ENCODE data around the gene PLCXD1.
"Not testable (repeated sequence)": the region's sequence is repeated elsewhere in the genome, so short reads cannot be mapped to it uniquely, and the experiment has no call there.

The PLCXD1 gene

DNA sequence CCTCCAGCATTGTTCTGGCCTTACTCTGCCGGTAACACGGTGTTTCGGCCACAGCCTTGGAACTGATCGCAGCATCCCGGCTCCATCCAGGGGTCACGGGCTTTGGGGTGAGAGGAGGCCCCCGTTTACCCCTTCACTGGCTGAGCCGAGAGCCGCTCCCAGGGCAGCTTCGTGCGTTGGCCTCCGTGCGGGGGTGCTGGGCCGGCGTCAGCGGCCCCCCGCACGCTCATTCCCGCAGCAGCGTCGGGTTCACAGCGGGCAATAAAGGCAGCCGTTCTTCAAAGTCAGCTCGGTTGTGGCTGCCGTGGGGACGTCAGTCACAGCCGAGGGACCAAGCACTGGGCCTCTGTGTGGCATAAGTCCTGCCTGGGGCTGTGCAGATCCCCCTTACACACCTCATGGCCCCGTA is 25.3 kb upstream of the PLCXD1 start:
- no peak overlapping the region for H3K27ac ChIP-seq (ENCODE audit: low read depth, low read length)

DNA sequence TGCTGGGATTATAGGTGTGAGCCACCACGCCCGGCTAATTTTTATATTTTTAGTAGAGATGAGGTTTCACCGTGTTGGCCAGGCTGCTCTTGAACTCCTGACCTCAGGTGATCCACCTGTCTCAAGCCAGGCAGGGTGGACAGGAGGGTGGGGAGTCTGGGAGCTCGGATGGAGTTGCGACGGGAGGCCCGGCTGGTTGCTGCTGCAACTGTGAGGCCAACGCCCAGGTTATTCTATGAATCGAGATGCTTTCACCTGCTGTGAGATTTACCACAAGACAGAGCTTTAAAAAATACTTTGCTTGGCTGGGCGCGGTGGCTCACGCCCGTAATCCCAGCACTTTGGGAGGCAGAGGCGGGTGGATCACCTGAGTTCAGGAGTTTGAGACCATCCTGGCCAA is 24.1 kb upstream of the PLCXD1 start:
- not testable (repeated sequence) for H3K4me1 ChIP-seq (ENCODE audit: insufficient read depth, low read length); H3K27ac ChIP-seq (ENCODE audit: low read depth, low read length); H3K36me3 ChIP-seq (ENCODE audit: insufficient read depth, low read length); H3K9me3 ChIP-seq (ENCODE audit: low read length); H3K9ac ChIP-seq (ENCODE audit: low read length); H3K4me3 ChIP-seq (ENCODE audit: low read depth in 1 of 2, low read length in 2 of 2)
- peaks cover 0 to 11% of the 10 kb centered on the region in 2 donors for H3K27me3 ChIP-seq (ENCODE audit: control insufficient read depth in 1 of 2, insufficient read depth in 2 of 2, low read length in 2 of 2)

More for the DNA sequence above, 25.3 kb upstream of the PLCXD1 start:
- Histone ChIP-seq H3K4me3 (ENCODE audit: low read depth in 1 of 2, low read length in 2 of 2) (no peak overlapping the region), H3K9me3 (ENCODE audit: low read length) (no peaks in the 10 kb centered on the region), H3K36me3 (ENCODE audit: insufficient read depth, low read length) (no peaks in the 10 kb centered on the region), H3K27me3 (ENCODE audit: control insufficient read depth in 1 of 2, insufficient read depth in 2 of 2, low read length in 2 of 2) (peaks cover 0 to 11% of the 10 kb centered on the region in 2 donors), H3K9ac (ENCODE audit: low read length) (no peak overlapping the region), H3K4me1 (ENCODE audit: insufficient read depth, low read length) (no peaks in the 10 kb centered on the region)

DNA sequence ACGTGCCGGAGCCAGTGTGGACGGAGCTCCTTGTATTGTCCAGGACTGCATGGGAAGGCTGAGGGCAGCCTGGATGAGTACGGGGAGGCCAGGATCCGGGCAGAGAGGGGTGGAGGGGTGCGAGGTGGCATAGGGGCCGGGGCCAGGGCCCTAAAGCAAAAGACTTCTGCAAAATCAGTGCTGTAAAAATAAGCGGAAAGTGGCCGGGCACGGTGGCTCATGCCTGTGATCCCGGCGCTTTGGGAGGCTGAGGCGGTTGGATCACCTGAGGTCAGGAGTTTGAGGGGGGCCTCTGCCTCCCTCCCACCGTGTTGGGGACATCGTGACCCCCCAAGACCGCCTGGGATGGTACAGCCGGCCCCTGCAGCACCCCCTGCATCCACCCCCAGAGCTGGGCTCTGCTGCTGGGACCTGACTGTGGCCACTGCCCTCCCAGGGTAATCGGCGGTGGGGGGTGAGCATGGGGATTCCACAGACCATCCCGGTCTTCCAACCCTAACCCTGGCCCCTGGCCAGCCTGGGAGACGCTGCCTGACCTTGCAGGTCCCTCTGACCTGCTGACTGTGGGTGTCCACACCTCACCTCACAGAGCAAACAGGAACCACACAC is 23.4 kb upstream of the PLCXD1 start:
- peaks cover 0 to 11% of the 10 kb centered on the region in 2 donors for H3K27me3 ChIP-seq (ENCODE audit: control insufficient read depth in 1 of 2, insufficient read depth in 2 of 2, low read length in 2 of 2)
- no peak overlapping the region for H3K4me3 ChIP-seq (ENCODE audit: low read depth in 1 of 2, low read length in 2 of 2)
- H3K9ac ChIP-seq (ENCODE audit: low read length), result no peak overlapping the region
- no peak overlapping the region for H3K27ac ChIP-seq (ENCODE audit: low read depth, low read length)
- no peaks in the 10 kb centered on the region for H3K9me3 ChIP-seq (ENCODE audit: low read length)
- no peaks in the 10 kb centered on the region for H3K36me3 ChIP-seq (ENCODE audit: insufficient read depth, low read length)
- H3K4me1 ChIP-seq (ENCODE audit: insufficient read depth, low read length), result no peaks in the 10 kb centered on the region

DNA sequence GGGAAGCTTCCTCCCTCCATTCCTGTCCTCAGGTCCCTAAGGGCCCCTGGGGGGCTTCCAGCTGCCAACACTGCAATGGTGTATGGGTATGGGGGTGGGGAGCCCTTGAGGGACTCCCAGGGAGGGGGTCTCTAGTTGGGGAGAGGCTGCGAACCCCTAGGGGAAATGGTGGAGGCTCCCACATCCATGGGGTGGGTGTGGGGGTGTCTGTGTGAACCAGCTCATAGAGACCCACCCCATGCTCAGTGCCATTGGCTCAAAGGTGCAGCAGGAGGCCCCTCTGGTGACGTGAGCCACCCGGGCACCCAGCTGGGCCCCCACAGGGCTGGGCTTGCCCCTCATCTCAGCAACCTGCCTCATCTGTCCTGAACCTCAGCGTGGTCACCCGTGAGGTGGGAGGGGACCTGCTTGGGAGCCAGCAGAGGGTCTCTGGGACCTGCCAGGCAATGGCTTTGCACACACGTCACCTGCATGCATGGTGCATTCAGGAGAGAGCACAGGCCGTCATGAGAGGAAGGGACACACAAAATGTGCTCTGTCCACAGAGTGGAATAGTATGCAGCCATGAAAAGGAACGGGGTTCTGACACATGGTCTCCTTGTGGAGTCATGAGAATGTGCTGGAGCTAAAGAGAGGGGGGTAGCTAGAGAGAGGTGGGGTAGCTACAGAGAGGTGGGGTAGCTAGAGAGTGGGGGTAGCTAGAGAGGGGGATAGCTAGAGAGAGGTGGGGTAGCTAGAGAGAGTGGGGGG is 22.7 kb upstream of the PLCXD1 start:
- H3K9me3 ChIP-seq (ENCODE audit: low read length), result no peaks in the 10 kb centered on the region
- no peaks in the 10 kb centered on the region for H3K4me1 ChIP-seq (ENCODE audit: insufficient read depth, low read length)
- no peak overlapping the region for H3K27ac ChIP-seq (ENCODE audit: low read depth, low read length)
- H3K4me3 ChIP-seq (ENCODE audit: low read depth in 1 of 2, low read length in 2 of 2), result no peak overlapping the region
- H3K36me3 ChIP-seq (ENCODE audit: insufficient read depth, low read length), result no peaks in the 10 kb centered on the region
- no peak overlapping the region for H3K9ac ChIP-seq (ENCODE audit: low read length)
- peaks cover 0 to 11% of the 10 kb centered on the region in 2 donors for H3K27me3 ChIP-seq (ENCODE audit: control insufficient read depth in 1 of 2, insufficient read depth in 2 of 2, low read length in 2 of 2)

DNA sequence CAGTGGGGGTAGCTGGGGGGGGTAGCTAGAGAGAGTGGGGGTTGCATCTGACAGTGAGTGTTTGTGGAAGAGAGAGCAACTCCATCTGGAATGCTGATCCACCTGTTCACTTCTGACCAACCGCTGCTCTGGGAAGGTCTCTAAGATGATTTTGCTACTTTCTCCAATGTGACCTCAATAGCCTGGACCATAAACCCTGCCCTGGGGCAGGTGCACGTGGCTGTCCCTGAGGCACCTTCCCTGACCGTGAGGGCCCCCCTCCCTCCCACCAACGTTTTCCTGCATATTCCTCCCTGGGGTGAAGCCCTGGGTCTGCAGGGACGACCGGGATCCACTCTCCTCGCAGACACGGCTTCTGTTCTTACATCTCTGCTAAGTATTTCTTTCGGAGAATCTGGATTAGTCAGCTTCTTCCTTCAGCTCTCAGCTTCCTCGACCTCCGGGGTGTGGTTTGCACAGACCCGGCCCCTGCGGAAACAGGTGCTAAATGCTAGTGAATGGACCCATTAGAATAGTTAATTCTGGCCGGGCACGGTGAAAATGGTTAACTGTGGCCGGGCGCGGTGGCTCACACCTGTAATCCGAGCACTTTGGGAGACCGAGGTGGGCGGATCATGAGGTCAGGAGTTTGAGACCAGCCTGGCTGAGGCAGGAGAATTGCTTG is 21.4 kb upstream of the PLCXD1 start:
- no peak overlapping the region for H3K4me3 ChIP-seq (ENCODE audit: low read depth in 1 of 2, low read length in 2 of 2)
- no peaks in the 10 kb centered on the region for H3K36me3 ChIP-seq (ENCODE audit: insufficient read depth, low read length)
- no peaks in the 10 kb centered on the region for H3K4me1 ChIP-seq (ENCODE audit: insufficient read depth, low read length)
- H3K9ac ChIP-seq (ENCODE audit: low read length), result no peak overlapping the region
- no peak overlapping the region for H3K27ac ChIP-seq (ENCODE audit: low read depth, low read length)
- peaks cover 0 to 11% of the 10 kb centered on the region in 2 donors for H3K27me3 ChIP-seq (ENCODE audit: control insufficient read depth in 1 of 2, insufficient read depth in 2 of 2, low read length in 2 of 2)
- no peaks in the 10 kb centered on the region for H3K9me3 ChIP-seq (ENCODE audit: low read length)

DNA sequence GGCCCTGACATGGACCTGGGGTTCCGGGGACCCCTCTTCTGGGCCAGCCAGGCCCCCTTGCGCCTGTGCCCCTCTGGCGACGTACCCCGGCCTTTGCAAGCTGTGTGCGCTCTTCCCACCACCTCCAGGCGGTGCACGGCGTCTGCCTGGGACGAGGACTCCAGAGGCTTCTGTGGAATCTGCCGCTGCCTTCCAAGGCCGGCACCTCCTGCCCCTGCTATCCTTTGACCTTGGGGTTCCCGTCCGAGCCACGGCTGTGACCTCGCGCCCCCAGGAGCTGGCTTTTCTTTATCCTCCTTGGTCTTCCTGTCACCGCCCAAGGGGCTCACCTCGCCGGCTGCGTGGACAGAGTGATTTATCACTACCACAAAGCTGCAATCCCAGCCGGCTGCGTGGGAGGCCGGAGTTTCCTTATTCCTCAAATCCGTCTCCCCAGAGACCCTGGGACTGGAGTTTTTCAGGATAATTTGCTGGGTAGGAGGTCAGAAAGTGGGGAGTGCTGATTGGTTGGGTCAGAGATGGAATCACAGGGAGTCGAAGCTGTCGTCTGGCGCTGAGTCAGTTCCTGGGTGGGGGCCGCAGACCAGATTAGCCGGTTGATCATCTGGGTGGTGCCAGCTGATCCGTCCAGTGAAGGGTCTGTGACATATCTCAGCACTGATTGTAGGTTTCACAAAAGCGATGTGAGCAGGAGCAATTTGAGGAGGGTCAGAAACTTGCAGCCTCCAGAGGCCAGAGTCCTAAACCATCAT is 19.8 kb upstream of the PLCXD1 start:
- Histone ChIP-seq H3K9ac (ENCODE audit: low read length) (no peak overlapping the region), H3K27ac (ENCODE audit: low read depth, low read length) (no peak overlapping the region), H3K27me3 (ENCODE audit: control insufficient read depth in 1 of 2, insufficient read depth in 2 of 2, low read length in 2 of 2) (peaks cover 0 to 11% of the 10 kb centered on the region in 2 donors), H3K36me3 (ENCODE audit: insufficient read depth, low read length) (no peaks in the 10 kb centered on the region), H3K4me1 (ENCODE audit: insufficient read depth, low read length) (no peaks in the 10 kb centered on the region), H3K9me3 (ENCODE audit: low read length) (no peaks in the 10 kb centered on the region), H3K4me3 (ENCODE audit: low read depth in 1 of 2, low read length in 2 of 2) (no peak overlapping the region)

DNA sequence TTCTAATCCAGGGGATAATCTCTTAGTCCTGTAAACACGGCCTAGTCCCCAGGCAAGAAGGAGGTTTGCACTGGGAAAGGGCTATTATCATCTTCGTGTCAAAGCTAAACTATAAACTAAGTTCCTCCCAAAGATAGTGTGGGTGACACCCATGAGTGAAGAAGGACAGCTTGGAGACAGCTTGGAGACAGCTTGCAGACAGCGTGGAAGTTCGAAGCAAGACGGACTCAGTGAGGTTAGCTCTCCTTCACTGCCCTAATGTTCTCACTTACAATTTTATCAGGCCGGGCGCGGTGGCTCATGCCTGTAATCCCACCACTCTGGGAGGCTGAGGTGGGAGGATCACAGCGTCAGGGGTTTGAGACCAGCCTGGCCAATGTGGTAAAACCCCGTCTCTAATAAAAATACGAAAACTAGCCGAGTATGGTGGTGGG is 19.2 kb upstream of the PLCXD1 start:
- Histone ChIP-seq H3K4me3 (ENCODE audit: low read depth in 1 of 2, low read length in 2 of 2) (no peak overlapping the region), H3K36me3 (ENCODE audit: insufficient read depth, low read length) (no peaks in the 10 kb centered on the region), H3K27me3 (ENCODE audit: control insufficient read depth in 1 of 2, insufficient read depth in 2 of 2, low read length in 2 of 2) (peaks cover 0 to 11% of the 10 kb centered on the region in 2 donors), H3K27ac (ENCODE audit: low read depth, low read length) (no peak overlapping the region), H3K9me3 (ENCODE audit: low read length) (no peaks in the 10 kb centered on the region), H3K4me1 (ENCODE audit: insufficient read depth, low read length) (no peaks in the 10 kb centered on the region), H3K9ac (ENCODE audit: low read length) (no peak overlapping the region)

DNA sequence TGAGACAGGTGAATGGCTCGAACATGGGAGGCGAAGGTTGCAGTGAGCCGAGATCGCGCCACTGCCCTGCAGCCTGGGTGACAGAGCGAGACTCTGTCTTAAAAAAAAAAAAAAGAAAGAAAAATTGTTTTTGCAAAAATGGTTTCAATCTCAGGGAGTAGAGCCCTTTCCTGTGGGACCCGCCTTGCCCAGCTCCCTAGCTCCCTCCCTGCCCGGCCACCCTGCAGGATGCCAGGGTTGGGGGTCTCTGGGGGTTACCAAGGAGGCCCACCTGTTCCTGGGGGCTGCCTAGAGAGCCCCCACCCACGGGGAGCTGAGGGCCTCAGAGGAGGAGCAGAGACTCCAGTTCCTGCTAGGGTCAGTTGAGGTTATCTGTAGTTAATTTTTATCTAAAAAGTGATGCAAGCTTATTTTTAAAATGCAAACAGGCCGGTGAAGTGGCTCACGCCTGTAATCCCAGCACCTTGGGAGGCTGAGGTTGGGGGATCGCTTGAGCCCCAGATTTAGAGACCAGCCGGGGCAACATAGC is 18.7 kb upstream of the PLCXD1 start:
- no peaks in the 10 kb centered on the region for H3K36me3 ChIP-seq (ENCODE audit: insufficient read depth, low read length)
- no peaks in the 10 kb centered on the region for H3K9me3 ChIP-seq (ENCODE audit: low read length)
- no peak overlapping the region for H3K27ac ChIP-seq (ENCODE audit: low read depth, low read length)
- no peaks in the 10 kb centered on the region for H3K4me1 ChIP-seq (ENCODE audit: insufficient read depth, low read length)
- H3K9ac ChIP-seq (ENCODE audit: low read length), result no peak overlapping the region
- H3K4me3 ChIP-seq (ENCODE audit: low read depth in 1 of 2, low read length in 2 of 2), result no peak overlapping the region
- peaks cover 0 to 11% of the 10 kb centered on the region in 2 donors for H3K27me3 ChIP-seq (ENCODE audit: control insufficient read depth in 1 of 2, insufficient read depth in 2 of 2, low read length in 2 of 2)

DNA sequence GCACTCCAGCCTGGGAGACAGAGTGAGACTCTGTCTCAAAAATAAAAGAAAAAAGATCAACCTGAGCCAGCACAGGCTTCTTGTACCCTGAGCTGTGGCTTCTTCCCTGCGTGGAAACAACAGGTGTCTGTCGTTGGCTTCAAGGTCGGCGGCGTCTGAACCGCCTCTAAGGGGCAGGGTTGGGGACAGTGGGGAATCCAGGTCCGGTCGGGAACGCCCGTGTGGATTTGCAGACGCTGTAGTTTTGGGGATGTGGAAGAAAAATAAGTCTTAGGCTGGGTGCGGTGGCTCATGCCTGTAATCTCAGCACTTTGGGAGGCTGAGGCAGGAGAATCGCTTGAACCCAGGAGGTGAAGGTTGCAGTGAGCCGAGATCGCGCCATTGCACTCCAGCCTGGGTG is 17.2 kb upstream of the PLCXD1 start:
- H3K4me3 ChIP-seq (ENCODE audit: low read depth in 1 of 2, low read length in 2 of 2); H3K9me3 ChIP-seq (ENCODE audit: low read length); H3K36me3 ChIP-seq (ENCODE audit: insufficient read depth, low read length); H3K27me3 ChIP-seq (ENCODE audit: control insufficient read depth in 1 of 2, insufficient read depth in 2 of 2, low read length in 2 of 2); H3K4me1 ChIP-seq (ENCODE audit: insufficient read depth, low read length); H3K27ac ChIP-seq (ENCODE audit: low read depth, low read length); H3K9ac ChIP-seq (ENCODE audit: low read length): not testable (repeated sequence)

DNA sequence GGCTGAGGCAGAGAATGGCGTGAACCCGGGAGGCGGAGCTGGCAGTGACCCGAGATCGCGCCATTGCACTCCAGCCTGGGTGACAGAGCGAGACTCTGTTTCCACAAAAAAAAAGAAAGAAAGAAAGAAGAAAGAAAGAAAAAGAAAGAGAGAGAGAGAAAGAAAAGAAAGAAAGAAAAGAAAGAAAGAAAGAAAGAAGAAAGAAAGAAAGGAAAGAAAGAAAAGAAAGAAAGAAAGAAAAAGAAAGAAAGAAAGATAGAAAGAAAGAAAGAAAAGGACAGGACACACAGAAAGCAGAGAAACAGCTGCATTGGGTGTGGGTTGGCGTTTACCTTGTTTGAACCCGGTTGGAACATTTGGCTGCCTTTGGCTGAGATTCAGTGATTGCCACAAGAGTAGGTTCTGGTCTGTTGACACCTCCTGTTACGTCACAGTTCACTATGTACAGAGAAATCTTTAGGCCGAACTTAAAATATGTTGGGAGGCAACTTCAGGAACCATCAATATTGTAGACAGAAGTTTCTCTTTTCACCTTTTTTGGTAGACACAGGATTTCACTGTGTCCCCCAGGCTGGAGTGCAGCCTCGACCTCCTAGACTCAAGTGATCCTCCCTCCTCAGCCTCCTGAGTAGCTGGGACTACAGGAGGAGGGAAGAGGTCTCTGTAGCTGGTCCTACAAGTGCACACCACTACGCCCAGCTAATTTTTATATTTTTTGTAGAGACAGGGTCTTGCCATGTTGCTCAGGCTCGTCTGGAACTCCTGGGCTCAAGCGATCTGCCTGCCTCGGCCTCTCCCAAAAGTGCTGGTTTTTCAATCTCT is 16.3 kb upstream of the PLCXD1 start:
- no peak overlapping the region for H3K27ac ChIP-seq (ENCODE audit: low read depth, low read length)
- H3K4me3 ChIP-seq (ENCODE audit: low read depth in 1 of 2, low read length in 2 of 2), result no peak overlapping the region
- H3K9me3 ChIP-seq (ENCODE audit: low read length), result no peaks in the 10 kb centered on the region
- no peak overlapping the region for H3K9ac ChIP-seq (ENCODE audit: low read length)
- no peaks in the 10 kb centered on the region for H3K4me1 ChIP-seq (ENCODE audit: insufficient read depth, low read length)
- H3K36me3 ChIP-seq (ENCODE audit: insufficient read depth, low read length), result no peaks in the 10 kb centered on the region
- no peaks in the 10 kb centered on the region for H3K27me3 ChIP-seq (ENCODE audit: control insufficient read depth in 1 of 2, insufficient read depth in 2 of 2, low read length in 2 of 2)
